HK-2 (cell line): ENCODE results near the gene LTB4R.
"Not testable (repeated sequence)": the region's sequence is repeated elsewhere in the genome, so short reads cannot be mapped to it uniquely, and the experiment has no call there.

Source experiments
- DNase-seq: peaks from one replicate; pipeline ENCODE4 v3.0.0-alpha.2; 2018; ENCODE audit not compliant: unreplicated experiment

Gene LTB4R

GRCh38 chr14:24343795-24344660 is 32.7 kb downstream of the LTB4R start:
- no peak for DNase-seq

- no peak for DNase-seq
Observed at GRCh38 chr14:24347134-24347533, 35.8 kb downstream of the LTB4R start.

- no peak for DNase-seq
Observed at GRCh38 chr14:24348186-24348585, 36.9 kb downstream of the LTB4R start.

GRCh38 chr14:24349742-24350141 is 38.4 kb downstream of the LTB4R start:
- DNase-seq: no peak

GRCh38 chr14:24351517-24351916 is 40.2 kb downstream of the LTB4R start:
- DNase-seq: no peak

GRCh38 chr14:24353559-24354481 is 42.5 kb downstream of the LTB4R start:
- no peak for DNase-seq

- DNase-seq: not testable (repeated sequence)
Observed at GRCh38 chr14:24354482-24354825, 43.2 kb downstream of the LTB4R start.

- DNase-seq: no peak
Observed at GRCh38 chr14:24355009-24355408, 43.7 kb downstream of the LTB4R start.

GRCh38 chr14:24356208-24356607 is 44.9 kb downstream of the LTB4R start:
- DNase-seq: no peak

- DNase-seq: no peak
Observed at GRCh38 chr14:24360281-24360680, 49.0 kb downstream of the LTB4R start.

GRCh38 chr14:24361326-24361725 is 50.0 kb downstream of the LTB4R start:
- DNase-seq: no peak

- no peak for DNase-seq
Observed at GRCh38 chr14:24362241-24362960, 51.1 kb downstream of the LTB4R start.

- DNase-seq: no peak
Observed at GRCh38 chr14:24363401-24363800, 52.1 kb downstream of the LTB4R start.

- no peak for DNase-seq
Observed at GRCh38 chr14:24364841-24365240, 53.5 kb downstream of the LTB4R start.

- peak; percentile 80 for DNase-seq
Observed at GRCh38 chr14:24365600-24366412, 54.5 kb downstream of the LTB4R start.

- no peak for DNase-seq
Observed at GRCh38 chr14:24366413-24366720, 55.1 kb downstream of the LTB4R start.

- peak; percentile 62 for DNase-seq
Observed at GRCh38 chr14:24366721-24367513, 55.6 kb downstream of the LTB4R start.
